HEK293 (cell line): ENCODE measurements around the gene TNNT3.
A peak's percentile ranks its signal among the peaks of the same experiment; 100 is the strongest.

Experiments used
- CTCF ChIA-PET: fragments of 350-600 bp; formaldehyde crosslinking; extraction: SDS; loops from one replicate; lab custom pipeline; 2021; ENCODE audit warnings: antibody characterized with exemption; lab: Yijun Ruan, JAX
- POLR2A ChIA-PET: fragments of 300-600 bp; formaldehyde crosslinking; extraction: SDS; loops from one replicate; lab custom pipeline; 2020; ENCODE audit warnings: antibody characterized with exemption, inconsistent platforms; lab: Yijun Ruan, JAX
- H3K27ac ChIP-seq: fragments of 200-500 bp; sonication (Bioruptor generic); 2 replicates; pipeline ENCODE4 v1.5.1; 2014; ENCODE audit warnings: low read depth, low read length, control low read depth, inconsistent platforms; ENCODE audit errors: extremely low read depth
- H3K36me3 ChIP-seq, 2 experiments: fragments of 200-500 bp in 1 of 2; sonication (Bioruptor generic) in 1 of 2; 1 replicate in 1 of 2; 2 replicates in 1 of 2; pipeline ENCODE4 v1.5.1; 2014 to 2017; ENCODE audit warnings: inconsistent platforms in 2 of 2, low read length in 2 of 2; ENCODE audit not compliant: control insufficient read depth in 2 of 2, insufficient read depth in 1 of 2
- H3K4me1 ChIP-seq: fragments of 200-500 bp; sonication (Bioruptor generic); 2 replicates; pipeline ENCODE4 v1.5.1; 2014; ENCODE audit warnings: mild to moderate bottlenecking, low read length, inconsistent platforms; ENCODE audit not compliant: control insufficient read depth, insufficient read depth
- H3K4me3 ChIP-seq: 2 replicates; pipeline ENCODE4 v1.5.1; 2011; ENCODE audit warnings: low read depth, mild to moderate bottlenecking, control low read depth, low read length, moderate library complexity
- H3K9me3 ChIP-seq: fragments of 200-500 bp; sonication (Bioruptor generic); 2 replicates; pipeline ENCODE4 v1.5.1; 2014; ENCODE audit warnings: low read depth, low read length, inconsistent platforms; ENCODE audit not compliant: control insufficient read depth, insufficient read depth
- HOXA7 ChIP-seq: sonication (generic); formaldehyde crosslinking; IDR thresholded peaks from 2 replicates; pipeline ENCODE4 v1.8.1; 2022; ENCODE audit warnings: missing genetic modification reagents, borderline replicate concordance
- PRDM1 ChIP-seq: fragments of 450-650 bp; formaldehyde crosslinking; IDR thresholded peaks from 2 replicates; pipeline ENCODE4; 2016; ENCODE audit warnings: missing biosample characterization, missing genetic modification characterization
- SCRT2 ChIP-seq: fragments of 450-650 bp; formaldehyde crosslinking; IDR thresholded peaks from 2 replicates; pipeline ENCODE4 v1.5.1; 2016; ENCODE audit warnings: missing biosample characterization, missing genetic modification characterization
- TCF7L2 ChIP-seq: IDR thresholded peaks from 2 replicates; pipeline ENCODE4 v1.6.1; 2011; ENCODE audit warnings: low read depth, mild to moderate bottlenecking, inconsistent platforms, low read length, moderate library complexity, borderline replicate concordance
- YY2 ChIP-seq: fragments of 450-650 bp; formaldehyde crosslinking; IDR thresholded peaks from 2 replicates; pipeline ENCODE4 v1.5.1; 2016; ENCODE audit warnings: missing biosample characterization, missing genetic modification characterization
- ZNF157 ChIP-seq: fragments of 450-650 bp; formaldehyde crosslinking; IDR thresholded peaks from 2 replicates; pipeline ENCODE4 v1.5.1; 2016; ENCODE audit warnings: missing biosample characterization, missing genetic modification characterization
- ZNF2 ChIP-seq: fragments of 450-650 bp; formaldehyde crosslinking; IDR thresholded peaks from 2 replicates; pipeline ENCODE4 v1.5.1; 2016; ENCODE audit warnings: missing biosample characterization, missing genetic modification characterization
- ZNF214 ChIP-seq: fragments of 450-650 bp; formaldehyde crosslinking; IDR thresholded peaks from 2 replicates; pipeline ENCODE4 v1.5.1; 2017; ENCODE audit warnings: missing biosample characterization, mild to moderate bottlenecking, missing genetic modification characterization, borderline replicate concordance
- ZNF266 ChIP-seq: fragments of 450-650 bp; formaldehyde crosslinking; IDR thresholded peaks from 2 replicates; pipeline ENCODE4 v1.5.1; 2016; ENCODE audit warnings: missing biosample characterization, missing genetic modification characterization, low read depth
- ZNF341 ChIP-seq: fragments of 450-650 bp; formaldehyde crosslinking; IDR thresholded peaks from 2 replicates; pipeline ENCODE4; 2016; ENCODE audit warnings: low read depth, missing biosample characterization, missing genetic modification characterization
- TF ChIP-seq, protein P1 (sequence below): fragments of 450-650 bp; formaldehyde crosslinking; IDR thresholded peaks from 2 replicates; pipeline ENCODE4 v1.5.1; 2017; ENCODE audit warnings: missing biosample characterization, mild to moderate bottlenecking, missing genetic modification characterization, moderate library complexity
- TF ChIP-seq, protein P2 (sequence below): fragments of 450-650 bp; formaldehyde crosslinking; IDR thresholded peaks from 2 replicates; pipeline ENCODE4 v1.5.1; 2017; ENCODE audit warnings: missing biosample characterization, missing genetic modification characterization
- TF ChIP-seq, protein P3 (sequence below): fragments of 450-650 bp; formaldehyde crosslinking; optimal IDR thresholded peaks from 2 replicates; pipeline ENCODE3; 2016; ENCODE audit warnings: missing biosample characterization, mild to moderate bottlenecking, missing genetic modification characterization
- TF ChIP-seq, protein P4 (sequence below): fragments of 450-650 bp; formaldehyde crosslinking; IDR thresholded peaks from 2 replicates; pipeline ENCODE4 v1.5.1; 2016; ENCODE audit warnings: missing biosample characterization, missing genetic modification characterization, borderline replicate concordance

TNNT3 gene

DNA sequence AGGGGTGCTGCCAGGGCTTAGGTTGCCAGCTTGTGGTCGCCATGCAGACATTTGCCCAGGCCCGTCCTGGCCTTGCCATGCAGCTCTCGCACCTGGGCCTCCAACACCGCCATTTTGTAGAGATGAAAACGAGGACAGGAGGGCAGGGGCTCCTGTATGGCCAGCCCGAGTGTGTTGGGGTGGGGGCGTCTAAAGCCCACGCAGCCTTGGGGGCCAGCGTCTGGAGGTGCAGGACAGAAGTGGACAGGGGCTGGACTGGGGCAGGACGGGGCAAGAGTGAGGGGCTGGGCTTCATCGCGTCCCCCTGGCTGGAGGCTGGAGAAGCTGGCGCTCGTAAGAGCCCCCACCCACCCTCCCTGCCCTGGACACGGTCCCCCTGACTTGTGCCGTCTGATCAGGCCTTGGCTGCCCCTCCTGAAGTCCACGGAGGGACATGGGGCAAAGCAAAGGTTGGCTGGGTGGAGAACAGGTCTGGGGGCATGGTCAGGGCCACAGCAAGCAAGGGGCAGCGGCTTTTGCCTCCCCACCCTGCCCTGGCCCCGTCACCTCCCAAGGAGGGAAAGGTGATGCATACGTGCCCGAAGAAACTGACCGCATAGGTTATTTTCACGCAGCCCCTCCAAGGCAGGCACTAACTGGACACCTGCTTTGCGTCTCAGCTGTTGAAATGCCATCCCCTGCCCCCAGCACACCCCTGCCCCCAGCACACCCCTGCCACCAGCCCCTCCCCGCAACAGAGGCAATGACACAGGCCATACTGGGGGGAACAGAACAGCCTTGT, 815 bp downstream of the TNNT3 start:
- TF ChIP-seq TCF7L2, result no peak
- TF ChIP-seq, protein P1, sequence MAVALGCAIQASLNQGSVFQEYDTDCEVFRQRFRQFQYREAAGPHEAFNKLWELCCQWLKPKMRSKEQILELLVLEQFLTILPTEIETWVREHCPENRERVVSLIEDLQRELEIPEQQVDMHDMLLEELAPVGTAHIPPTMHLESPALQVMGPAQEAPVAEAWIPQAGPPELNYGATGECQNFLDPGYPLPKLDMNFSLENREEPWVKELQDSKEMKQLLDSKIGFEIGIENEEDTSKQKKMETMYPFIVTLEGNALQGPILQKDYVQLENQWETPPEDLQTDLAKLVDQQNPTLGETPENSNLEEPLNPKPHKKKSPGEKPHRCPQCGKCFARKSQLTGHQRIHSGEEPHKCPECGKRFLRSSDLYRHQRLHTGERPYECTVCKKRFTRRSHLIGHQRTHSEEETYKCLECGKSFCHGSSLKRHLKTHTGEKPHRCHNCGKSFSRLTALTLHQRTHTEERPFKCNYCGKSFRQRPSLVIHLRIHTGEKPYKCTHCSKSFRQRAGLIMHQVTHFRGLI (tag by site-specific recombination), result no peak
- no peak for TF ChIP-seq ZNF214 (tag by site-specific recombination)
- TF ChIP-seq PRDM1 (tag by site-specific recombination), result no peak
- TF ChIP-seq, protein P2, sequence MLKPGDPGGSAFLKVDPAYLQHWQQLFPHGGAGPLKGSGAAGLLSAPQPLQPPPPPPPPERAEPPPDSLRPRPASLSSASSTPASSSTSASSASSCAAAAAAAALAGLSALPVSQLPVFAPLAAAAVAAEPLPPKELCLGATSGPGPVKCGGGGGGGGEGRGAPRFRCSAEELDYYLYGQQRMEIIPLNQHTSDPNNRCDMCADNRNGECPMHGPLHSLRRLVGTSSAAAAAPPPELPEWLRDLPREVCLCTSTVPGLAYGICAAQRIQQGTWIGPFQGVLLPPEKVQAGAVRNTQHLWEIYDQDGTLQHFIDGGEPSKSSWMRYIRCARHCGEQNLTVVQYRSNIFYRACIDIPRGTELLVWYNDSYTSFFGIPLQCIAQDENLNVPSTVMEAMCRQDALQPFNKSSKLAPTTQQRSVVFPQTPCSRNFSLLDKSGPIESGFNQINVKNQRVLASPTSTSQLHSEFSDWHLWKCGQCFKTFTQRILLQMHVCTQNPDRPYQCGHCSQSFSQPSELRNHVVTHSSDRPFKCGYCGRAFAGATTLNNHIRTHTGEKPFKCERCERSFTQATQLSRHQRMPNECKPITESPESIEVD (tag by site-specific recombination), result no peak
- no peak for TF ChIP-seq YY2 (tag by site-specific recombination)
- TF ChIP-seq ZNF2 (tag by site-specific recombination), result no peak
- no peak for TF ChIP-seq ZNF157
- TF ChIP-seq, protein P3, sequence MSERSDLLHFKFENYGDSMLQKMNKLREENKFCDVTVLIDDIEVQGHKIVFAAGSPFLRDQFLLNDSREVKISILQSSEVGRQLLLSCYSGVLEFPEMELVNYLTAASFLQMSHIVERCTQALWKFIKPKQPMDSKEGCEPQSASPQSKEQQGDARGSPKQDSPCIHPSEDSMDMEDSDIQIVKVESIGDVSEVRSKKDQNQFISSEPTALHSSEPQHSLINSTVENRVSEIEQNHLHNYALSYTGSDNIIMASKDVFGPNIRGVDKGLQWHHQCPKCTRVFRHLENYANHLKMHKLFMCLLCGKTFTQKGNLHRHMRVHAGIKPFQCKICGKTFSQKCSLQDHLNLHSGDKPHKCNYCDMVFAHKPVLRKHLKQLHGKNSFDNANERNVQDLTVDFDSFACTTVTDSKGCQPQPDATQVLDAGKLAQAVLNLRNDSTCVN (tag by site-specific recombination), result no peak
- TF ChIP-seq, all 188 proteins: peak for 0
- no peak overlapping the region for H3K27ac ChIP-seq
- H3K4me1 ChIP-seq, result no peaks in the 10 kb centered on the region
- H3K36me3 ChIP-seq, result no peaks in the 10 kb centered on the region
- no peak overlapping the region for H3K4me3 ChIP-seq
- H3K9me3 ChIP-seq, result no peaks in the 10 kb centered on the region
- ChIA-PET POLR2A (interaction anchor here (0.7 kb wide), 1 partner anchor 29 kb away, joined by 3 read pairs; the partner anchor contains the start of gene PRR33), CTCF (interaction anchor here (0.6 to 3.4 kb wide), 4 partner anchors 38 to 341 kb away, joined by 3 to 12 read pairs (median 3); no protein-coding TSS in a partner anchor)

DNA sequence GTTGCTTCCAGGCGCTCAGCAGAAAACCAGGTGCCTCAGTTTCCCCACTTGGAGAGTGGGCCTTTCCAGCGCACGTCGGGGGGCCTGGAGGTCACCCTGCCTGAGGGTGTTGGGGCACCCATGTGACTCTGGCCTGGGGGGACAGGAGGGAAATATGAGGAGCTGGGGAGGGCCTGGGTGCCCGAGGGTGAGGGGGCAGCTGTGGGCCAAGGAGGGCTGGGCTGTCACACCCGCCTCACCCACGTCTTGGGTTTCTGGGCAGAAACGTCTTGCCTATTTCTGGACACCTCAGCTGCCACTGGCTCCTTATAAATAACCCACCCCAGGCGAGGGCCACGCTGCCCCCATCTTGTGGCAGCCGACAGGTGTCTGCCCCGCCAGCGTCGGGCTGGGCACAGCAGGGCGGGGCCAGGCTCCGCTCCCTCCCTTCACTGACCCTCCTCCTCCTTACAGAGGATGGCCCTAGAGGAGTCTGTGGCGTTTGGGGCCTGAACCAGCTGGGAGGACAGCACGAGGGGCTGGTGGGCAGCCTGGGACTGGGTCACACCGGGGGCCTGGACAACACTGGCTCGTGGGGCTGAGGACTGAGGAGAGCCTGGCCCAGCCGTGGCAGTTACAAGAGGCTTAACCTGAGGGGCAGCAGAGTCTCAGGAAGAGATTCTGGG, 1.5 kb downstream of the TNNT3 start:
- ChIA-PET POLR2A (no interaction called here), CTCF (interaction anchor here (0.5 to 3.4 kb wide), 6 partner anchors 9 to 1172 kb away, joined by 3 to 12 read pairs (median 4); no protein-coding TSS in a partner anchor)
- no peak overlapping the region for H3K4me3 ChIP-seq
- TF ChIP-seq ZNF341 (tag by site-specific recombination) (no peak), HOXA7 (CRISPR knock-in tag) (no peak), SCRT2 (tag by site-specific recombination) (peak; percentile 58), ZNF266 (tag by site-specific recombination) (no peak), TCF7L2 (no peak)
- TF ChIP-seq, protein P1 (tag by site-specific recombination), result peak; percentile 59; the same call in 1 of the 2 replicates
- TF ChIP-seq, protein P4, sequence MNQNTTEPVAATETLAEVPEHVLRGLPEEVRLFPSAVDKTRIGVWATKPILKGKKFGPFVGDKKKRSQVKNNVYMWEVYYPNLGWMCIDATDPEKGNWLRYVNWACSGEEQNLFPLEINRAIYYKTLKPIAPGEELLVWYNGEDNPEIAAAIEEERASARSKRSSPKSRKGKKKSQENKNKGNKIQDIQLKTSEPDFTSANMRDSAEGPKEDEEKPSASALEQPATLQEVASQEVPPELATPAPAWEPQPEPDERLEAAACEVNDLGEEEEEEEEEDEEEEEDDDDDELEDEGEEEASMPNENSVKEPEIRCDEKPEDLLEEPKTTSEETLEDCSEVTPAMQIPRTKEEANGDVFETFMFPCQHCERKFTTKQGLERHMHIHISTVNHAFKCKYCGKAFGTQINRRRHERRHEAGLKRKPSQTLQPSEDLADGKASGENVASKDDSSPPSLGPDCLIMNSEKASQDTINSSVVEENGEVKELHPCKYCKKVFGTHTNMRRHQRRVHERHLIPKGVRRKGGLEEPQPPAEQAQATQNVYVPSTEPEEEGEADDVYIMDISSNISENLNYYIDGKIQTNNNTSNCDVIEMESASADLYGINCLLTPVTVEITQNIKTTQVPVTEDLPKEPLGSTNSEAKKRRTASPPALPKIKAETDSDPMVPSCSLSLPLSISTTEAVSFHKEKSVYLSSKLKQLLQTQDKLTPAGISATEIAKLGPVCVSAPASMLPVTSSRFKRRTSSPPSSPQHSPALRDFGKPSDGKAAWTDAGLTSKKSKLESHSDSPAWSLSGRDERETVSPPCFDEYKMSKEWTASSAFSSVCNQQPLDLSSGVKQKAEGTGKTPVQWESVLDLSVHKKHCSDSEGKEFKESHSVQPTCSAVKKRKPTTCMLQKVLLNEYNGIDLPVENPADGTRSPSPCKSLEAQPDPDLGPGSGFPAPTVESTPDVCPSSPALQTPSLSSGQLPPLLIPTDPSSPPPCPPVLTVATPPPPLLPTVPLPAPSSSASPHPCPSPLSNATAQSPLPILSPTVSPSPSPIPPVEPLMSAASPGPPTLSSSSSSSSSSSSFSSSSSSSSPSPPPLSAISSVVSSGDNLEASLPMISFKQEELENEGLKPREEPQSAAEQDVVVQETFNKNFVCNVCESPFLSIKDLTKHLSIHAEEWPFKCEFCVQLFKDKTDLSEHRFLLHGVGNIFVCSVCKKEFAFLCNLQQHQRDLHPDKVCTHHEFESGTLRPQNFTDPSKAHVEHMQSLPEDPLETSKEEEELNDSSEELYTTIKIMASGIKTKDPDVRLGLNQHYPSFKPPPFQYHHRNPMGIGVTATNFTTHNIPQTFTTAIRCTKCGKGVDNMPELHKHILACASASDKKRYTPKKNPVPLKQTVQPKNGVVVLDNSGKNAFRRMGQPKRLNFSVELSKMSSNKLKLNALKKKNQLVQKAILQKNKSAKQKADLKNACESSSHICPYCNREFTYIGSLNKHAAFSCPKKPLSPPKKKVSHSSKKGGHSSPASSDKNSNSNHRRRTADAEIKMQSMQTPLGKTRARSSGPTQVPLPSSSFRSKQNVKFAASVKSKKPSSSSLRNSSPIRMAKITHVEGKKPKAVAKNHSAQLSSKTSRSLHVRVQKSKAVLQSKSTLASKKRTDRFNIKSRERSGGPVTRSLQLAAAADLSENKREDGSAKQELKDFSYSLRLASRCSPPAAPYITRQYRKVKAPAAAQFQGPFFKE, result no peak
- no peaks in the 10 kb centered on the region for H3K9me3 ChIP-seq
- no peaks in the 10 kb centered on the region for H3K4me1 ChIP-seq
- H3K36me3 ChIP-seq, result no peaks in the 10 kb centered on the region
- no peak overlapping the region for H3K27ac ChIP-seq
